ENCODE data around the gene NR3C1.

- TF ChIP-seq CTCF (IDR thresholded peaks at IDR 0.05) (no peak), POLR2A (IDR thresholded peaks at IDR 0.05) (no peak)
Observed at GRCh38 chr5:143259254-143259605, 144.3 kb downstream of the NR3C1 start.

All from uterus (tissue), 2 donors.